ENCODE data around the gene FAM72A.

The FAM72A gene

DNA sequence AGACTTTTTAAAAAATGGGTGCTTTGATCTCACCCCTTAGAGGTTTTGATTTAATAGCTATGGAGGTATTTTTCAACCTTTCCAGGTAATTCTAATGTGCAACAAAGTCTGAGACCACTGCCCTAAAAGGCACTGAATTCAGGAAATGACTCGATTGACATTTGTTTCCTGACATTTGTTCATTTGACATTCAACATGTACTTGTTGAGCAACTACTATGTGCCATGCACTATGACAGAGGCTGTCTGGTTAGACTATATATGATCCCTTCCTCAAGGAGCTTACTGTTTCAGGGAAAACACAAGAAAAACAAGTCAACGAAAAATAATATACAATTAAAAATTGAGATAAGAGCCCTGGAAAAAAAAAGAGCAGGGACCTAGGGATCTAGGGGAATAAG, 59.9 kb downstream of the FAM72A start:
- TF ChIP-seq, protein P1, sequence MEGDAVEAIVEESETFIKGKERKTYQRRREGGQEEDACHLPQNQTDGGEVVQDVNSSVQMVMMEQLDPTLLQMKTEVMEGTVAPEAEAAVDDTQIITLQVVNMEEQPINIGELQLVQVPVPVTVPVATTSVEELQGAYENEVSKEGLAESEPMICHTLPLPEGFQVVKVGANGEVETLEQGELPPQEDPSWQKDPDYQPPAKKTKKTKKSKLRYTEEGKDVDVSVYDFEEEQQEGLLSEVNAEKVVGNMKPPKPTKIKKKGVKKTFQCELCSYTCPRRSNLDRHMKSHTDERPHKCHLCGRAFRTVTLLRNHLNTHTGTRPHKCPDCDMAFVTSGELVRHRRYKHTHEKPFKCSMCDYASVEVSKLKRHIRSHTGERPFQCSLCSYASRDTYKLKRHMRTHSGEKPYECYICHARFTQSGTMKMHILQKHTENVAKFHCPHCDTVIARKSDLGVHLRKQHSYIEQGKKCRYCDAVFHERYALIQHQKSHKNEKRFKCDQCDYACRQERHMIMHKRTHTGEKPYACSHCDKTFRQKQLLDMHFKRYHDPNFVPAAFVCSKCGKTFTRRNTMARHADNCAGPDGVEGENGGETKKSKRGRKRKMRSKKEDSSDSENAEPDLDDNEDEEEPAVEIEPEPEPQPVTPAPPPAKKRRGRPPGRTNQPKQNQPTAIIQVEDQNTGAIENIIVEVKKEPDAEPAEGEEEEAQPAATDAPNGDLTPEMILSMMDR (conservative IDR thresholded peaks at IDR 0.05; ENCODE audit: low read length): no peak
- no peak for DNase-seq (ENCODE audit: low read depth)
- H3K4me3 ChIP-seq (ENCODE audit: low read length): no peak overlapping the region

DNA sequence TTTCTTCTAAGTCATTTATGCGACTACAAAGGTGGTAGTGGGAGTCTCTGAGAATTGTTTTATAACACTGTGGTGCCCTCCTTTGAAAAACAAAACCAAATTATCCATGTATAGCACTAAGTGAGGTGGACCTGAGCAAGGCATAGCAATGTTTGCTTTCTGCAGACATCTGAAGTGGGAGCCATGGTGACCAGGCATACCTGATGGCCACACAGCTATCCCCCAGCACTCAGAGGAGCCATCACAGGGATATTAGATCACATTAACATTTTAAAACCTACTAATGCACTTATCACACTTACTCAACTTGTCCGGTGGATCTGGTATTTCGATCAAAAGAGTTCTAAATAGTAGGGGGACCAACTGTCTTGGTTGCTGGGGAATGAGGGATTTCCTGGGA, 60.6 kb downstream of the FAM72A start:
- TF ChIP-seq, protein P1 (conservative IDR thresholded peaks at IDR 0.05; ENCODE audit: low read length): no peak
- no peak for DNase-seq (ENCODE audit: low read depth)
- no peak overlapping the region for H3K4me3 ChIP-seq (ENCODE audit: low read length)

- DNase-seq (ENCODE audit: low read depth): no peak
These were observed 66.4 kb downstream of the FAM72A start for GRCh38 chr1:206136241-206136640.

More at GRCh38 chr1:206136241-206136640, 66.4 kb downstream of the FAM72A start:
- TF ChIP-seq, protein P1 (conservative IDR thresholded peaks at IDR 0.05; ENCODE audit: low read length): no peak
- no peak overlapping the region for H3K4me3 ChIP-seq (ENCODE audit: low read length)
